GM18517 (cell line): ENCODE results near the gene MYBPC3.

Experiments
- ATAC-seq: cut with Tn5 transposase; IDR thresholded peaks from one replicate; pipeline ENCODE4 v1.9.1; 2021; ENCODE audit warnings: mild to moderate bottlenecking, moderate library complexity; ENCODE audit not compliant: unreplicated experiment

MYBPC3 gene

GRCh38 chr11:47387944-47388696, 35.6 kb upstream of the MYBPC3 start:
- no peak for ATAC-seq

GRCh38 chr11:47384498-47384897, 32.0 kb upstream of the MYBPC3 start:
- no peak for ATAC-seq

GRCh38 chr11:47383071-47383470, 30.6 kb upstream of the MYBPC3 start:
- no peak for ATAC-seq

- no peak for ATAC-seq
These were observed 27.6 kb upstream of the MYBPC3 start for GRCh38 chr11:47380078-47380477.

GRCh38 chr11:47379317-47379716, 26.8 kb upstream of the MYBPC3 start:
- ATAC-seq, result no peak

GRCh38 chr11:47378836-47379170, 26.3 kb upstream of the MYBPC3 start:
- peak; percentile 18 for ATAC-seq

GRCh38 chr11:47378010-47378835, 25.7 kb upstream of the MYBPC3 start, which contains the start of gene SPI1:
Gene SPI1 (minus strand): TSS chr11:47378547. CDS start chr11:47378353, 194 bp downstream.
- peak; percentile 83 for ATAC-seq

- no peak for ATAC-seq
These were observed 25.1 kb upstream of the MYBPC3 start for GRCh38 chr11:47377571-47378009.

GRCh38 chr11:47376525-47377371, 24.2 kb upstream of the MYBPC3 start:
- ATAC-seq, result no peak

GRCh38 chr11:47376107-47376524, 23.6 kb upstream of the MYBPC3 start:
- ATAC-seq, result no peak

GRCh38 chr11:47375546-47376085, 23.1 kb upstream of the MYBPC3 start:
- no peak for ATAC-seq

GRCh38 chr11:47375020-47375419, 22.5 kb upstream of the MYBPC3 start:
- no peak for ATAC-seq

- ATAC-seq, result no peak
These were observed 22.2 kb upstream of the MYBPC3 start for GRCh38 chr11:47374720-47375019.

- ATAC-seq, result no peak
These were observed 21.6 kb upstream of the MYBPC3 start for GRCh38 chr11:47373876-47374719.

GRCh38 chr11:47372422-47372821, 19.9 kb upstream of the MYBPC3 start:
- no peak for ATAC-seq

GRCh38 chr11:47369676-47370075, 17.2 kb upstream of the MYBPC3 start:
- no peak for ATAC-seq

GRCh38 chr11:47366020-47366490, 13.6 kb upstream of the MYBPC3 start:
- ATAC-seq, result no peak

GRCh38 chr11:47361419-47361818, 8.9 kb upstream of the MYBPC3 start:
- no peak for ATAC-seq

- no peak for ATAC-seq
These were observed 7.8 kb upstream of the MYBPC3 start for GRCh38 chr11:47360341-47360740.

- ATAC-seq, result no peak
These were observed 7.1 kb upstream of the MYBPC3 start for GRCh38 chr11:47359586-47359985.
